NCI-H524 (cell line): ENCODE measurements around the gene ANXA8.
A peak's percentile ranks its signal among the peaks of the same experiment; 100 is the strongest.

Experiments used
- DNase-seq, 2 experiments: peaks; one replicate each; lab custom pipeline; 2025; lab: John Stamatoyannopoulos, UW

Gene ANXA8

DNA sequence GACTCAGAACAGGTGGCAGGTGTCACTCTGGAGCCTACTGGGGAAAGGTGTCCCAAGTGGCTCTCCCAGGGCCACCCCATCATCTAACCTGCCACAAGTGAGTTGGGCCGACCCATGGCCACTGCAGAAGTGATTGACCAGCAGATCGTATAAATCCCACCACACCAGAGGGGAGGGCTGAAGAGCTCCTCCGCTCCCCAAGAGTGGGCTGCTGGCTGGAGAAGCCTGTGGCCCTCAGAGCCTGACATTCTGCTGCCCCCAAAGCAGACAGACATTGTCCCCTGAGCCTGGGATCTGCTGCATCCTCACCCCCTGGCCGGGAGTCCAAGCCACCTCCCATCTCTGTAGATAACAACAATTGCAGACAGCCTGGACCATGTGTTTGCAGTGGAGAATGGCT, 36.7 kb downstream of the ANXA8 start:
- no peak for DNase-seq

DNA sequence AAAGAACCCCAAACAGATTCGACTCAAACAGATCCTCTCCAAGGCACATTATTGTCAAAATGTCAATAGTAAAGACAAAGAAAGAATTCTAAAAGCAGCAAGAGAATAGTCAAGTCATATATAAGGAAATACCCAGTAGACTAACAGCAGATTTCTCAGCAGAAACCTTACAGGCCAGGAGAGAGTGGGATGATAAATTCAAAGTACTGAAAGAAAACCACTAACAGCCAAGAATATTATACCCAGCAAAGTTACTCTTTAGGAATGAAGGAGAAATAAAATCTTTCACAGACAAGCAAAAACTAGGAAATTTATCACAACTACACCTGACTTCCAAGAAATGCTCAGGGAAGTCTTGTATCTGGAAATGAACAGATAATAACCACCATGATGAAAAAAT, 38.2 kb downstream of the ANXA8 start:
- no peak for DNase-seq

DNA sequence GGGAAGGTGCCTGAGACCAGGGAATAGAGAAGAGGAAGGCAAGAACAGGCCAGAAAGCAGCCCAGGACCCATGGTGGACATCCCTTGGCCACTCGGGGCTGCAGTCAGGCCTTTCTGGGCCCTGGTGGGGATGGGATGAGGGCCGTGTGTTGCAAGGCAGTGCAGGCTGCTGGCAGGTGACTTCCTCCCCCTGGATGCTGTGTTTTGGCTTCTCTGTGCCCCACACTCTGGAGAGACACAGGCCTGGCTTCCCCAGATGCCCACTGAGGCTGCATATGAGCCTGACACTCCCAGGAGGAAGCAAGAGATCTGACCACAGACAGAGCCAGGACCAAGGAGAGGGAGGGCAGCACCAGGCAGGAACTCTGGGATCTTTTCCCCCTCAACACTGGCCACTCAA, 39.9 kb downstream of the ANXA8 start:
- DNase-seq = no peak

DNA sequence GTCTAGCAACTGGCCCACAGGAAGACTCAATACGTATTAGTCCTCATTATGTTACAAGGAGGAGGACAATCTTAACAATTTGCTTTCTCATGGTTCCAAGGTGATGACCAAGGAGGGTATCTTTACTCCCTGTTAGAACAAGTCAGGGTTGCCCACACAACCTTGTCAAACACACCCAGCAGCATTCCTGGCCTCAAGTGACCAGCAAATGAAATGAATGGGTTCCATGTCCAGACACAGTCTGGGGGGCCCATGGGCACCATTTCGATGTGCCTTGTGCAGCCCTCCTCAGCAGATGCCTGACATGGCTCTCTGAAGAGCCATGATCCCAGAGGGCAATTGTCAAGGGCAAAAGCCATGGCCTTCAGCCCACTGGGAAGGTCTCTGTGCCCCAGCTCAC, 40.8 kb downstream of the ANXA8 start:
- no peak for DNase-seq

DNA sequence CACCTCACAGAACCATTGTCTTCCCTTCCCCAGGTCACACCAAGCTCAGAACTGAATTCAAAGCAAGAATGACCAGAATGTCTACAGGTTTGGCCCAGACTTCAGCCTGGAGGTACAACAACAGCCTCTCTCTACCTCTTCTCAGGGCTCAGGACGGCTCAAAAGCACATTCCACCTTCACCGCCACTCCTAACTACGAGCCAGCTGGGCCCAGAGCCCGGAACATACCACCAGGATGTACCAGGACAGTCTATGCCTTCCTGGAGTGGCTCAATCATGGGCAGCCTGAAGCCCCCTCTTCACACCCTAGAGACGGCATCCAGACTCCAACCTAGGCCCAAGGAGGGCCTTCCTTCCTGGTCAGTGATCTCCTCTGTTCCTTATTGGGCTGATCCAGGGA, 41.6 kb downstream of the ANXA8 start:
- no peak for DNase-seq

DNA sequence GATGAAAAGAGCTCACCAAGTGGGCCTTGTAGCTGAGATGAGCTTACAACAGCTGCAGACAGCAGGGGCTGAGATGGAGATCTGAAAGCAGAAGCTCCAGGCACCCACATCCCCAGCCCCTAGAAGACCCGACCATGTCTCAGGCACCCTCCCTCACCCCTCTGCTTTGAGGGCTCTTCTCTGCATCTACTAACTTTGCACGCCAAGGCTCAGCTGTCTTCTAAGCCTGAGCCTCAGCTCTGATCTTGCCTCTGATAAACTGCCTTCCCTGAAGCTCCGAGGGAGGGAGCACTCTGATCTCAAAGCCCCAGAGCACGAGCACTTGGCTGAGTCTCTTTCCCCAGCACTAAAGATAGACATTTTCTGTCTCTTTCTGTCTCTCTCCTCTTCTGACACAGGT, 42.0 kb downstream of the ANXA8 start:
- DNase-seq = no peak

DNA sequence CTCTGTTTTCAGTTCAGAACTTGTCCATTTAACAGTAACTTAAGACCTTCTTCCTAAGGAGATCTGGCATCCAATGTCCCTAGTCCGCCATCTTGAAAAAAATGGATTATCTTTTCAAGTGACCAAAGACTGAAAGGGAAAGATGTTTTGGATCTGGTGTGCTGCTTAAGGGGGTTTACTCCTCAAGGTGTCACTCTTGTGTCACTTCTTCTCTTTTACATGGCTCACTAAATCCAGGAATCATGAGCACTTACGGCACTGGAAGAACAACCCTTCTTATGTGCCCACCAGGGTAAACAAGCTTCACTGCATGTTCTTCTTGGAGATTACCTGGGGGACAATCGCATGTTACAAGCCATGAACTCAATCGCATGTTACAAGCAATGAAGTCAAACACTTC, 43.7 kb downstream of the ANXA8 start:
- no peak for DNase-seq

DNA sequence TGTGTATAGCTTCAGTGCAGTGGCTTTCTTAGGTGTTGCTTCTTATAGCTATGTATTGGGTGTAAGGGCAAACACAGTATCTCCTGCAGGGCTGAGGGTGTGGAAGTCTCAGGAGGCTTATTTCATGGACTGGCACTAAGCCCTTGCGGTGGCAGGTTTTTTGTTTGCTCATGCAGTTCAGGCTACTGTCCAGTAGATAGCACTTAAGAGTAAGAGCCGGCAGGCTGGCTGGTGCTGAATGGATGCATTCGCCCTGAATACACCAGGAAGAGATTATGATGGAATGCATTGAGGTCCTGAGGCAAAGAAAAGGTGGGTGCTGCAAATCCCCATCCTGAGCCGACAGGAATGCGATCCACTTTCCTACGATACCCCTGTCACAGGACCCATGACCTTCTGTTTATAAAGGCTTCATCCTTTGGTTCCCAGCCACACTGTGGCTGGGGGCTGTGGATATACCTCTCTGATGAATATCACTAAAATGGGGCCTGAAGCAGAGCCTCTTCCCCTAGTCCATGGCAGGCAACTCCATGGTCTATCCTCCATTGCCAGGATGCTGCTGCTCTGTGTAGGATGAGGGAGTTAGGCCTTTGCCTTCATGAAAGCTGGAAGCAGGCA, 44.9 kb downstream of the ANXA8 start:
- DNase-seq = peak; percentile 2 to 14

DNA sequence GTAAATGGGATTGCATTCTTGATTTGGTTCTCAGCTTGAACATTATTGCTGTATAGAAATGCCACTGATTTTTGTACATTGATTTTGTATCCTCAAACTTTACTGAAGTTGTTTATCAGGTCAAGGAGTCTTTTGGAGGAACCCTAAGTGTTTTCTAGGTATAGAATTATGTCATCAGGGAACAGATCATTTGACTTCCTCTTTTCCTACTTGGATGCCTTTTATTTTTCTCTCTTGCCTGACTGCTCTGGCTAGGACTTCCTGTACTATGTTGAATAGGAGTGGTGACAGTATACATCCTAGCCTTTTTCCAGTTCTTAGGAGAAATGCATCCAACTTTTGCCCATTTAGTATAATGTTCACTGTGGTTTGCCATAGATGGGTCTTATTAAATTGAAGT, 48.8 kb downstream of the ANXA8 start:
- DNase-seq = no peak

DNA sequence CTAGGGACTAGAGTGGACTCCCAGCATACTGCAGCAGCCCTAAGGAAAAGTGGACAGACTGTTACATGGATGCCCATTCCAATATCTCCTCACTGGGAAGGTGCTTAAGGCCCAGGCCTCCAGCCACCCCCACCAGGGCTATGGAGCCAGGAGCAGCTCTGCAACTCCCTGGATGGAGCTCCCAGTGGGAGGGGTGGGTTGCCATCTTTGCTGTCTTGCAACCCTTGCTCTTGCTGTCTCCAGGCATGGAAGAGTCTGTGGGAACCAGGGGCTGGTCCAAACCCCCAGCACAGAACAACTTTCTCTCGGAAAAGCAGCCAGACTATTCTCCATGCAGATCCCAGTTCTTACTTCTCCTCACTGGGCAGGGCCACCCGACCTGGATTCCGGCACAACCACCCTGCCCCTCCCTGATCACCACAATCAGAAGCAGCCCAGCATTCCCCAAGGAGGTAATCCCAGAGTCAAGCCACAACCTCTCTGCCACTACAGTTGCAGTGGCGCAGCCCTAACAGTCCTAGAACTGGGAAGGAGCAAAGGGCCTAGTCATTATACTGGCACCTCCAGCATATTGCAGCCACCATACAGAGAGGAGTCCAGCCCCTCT, 58.0 kb downstream of the ANXA8 start:
- DNase-seq = no peak

DNA sequence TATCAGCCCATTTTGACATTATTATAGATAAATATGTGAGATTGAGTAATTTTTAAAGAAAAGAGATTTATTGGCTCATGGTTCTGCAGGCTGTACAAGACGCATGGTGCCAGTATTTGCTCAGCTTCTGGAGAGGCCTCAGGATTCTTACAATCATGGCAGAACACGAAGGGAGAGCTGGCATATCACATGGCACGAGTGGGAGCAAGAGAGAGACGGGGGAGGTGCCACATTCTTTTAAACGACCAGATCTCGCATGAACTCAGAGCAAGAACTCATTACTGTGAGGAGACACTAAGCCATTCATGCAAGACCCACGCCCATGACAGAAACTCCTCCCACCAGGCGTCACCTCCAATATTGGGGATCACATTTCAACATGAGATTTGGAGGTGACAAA, 59.7 kb downstream of the ANXA8 start:
- DNase-seq = no peak

DNA sequence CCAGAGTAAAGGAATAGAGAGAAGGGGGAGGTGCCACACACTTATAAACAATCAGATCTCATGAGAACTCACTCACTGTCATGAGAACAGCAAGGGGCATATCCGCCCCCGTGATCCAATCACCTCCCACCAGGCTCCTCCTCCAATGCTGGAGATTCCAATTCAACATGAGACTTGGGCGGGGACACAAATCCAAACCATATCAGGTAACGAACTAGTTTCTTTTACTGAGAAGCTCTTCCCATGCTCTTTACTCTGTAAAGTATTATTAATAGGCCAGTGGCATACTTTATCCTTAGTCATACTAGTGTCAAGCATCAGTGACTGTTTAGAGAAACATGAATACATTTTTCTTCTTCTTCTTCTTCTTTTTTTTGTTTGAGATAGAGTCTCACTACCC, 60.4 kb downstream of the ANXA8 start:
- DNase-seq = no peak

DNA sequence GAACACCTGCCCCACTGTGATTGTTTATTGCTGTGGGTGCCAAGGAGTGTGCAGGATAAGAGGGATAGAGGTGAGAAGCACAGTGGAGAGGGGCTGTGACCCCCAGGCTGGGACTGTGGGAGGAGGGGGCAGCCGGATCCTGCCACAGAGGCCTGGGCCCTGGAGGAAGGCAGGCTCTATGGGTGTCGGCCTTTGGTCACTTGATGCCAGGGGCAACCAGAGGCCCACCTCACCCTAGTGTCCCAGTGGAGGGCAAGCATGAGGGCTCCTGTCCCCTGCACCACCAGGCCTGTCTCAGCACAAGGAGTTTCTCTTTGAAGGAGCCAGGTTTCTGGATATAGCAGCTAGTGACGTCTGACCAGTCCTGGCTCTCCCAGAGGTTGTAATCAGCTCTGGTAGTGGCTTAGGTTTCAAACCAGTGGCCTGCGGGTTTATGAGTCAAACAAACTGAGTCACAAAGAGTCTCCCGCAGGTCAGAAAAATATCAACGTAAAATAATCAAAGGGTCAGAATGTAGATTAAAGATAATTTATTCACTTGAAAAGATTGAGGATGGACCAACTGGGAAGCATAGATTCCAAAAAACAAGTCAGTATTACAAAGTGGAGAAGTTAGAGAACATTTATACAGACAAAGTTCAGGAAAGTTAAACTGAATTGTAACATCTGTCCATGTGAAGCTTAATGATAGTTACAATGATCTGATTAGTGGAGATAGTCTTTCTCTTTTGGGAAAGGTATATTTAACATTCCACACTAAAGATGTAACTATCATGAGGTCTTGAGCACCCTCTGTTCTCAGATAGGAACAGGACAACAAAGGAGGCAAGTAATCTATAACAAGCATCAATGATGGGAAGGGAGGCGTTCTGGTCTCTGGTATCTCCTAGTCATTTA, 62.6 kb downstream of the ANXA8 start:
- DNase-seq = no peak

DNA sequence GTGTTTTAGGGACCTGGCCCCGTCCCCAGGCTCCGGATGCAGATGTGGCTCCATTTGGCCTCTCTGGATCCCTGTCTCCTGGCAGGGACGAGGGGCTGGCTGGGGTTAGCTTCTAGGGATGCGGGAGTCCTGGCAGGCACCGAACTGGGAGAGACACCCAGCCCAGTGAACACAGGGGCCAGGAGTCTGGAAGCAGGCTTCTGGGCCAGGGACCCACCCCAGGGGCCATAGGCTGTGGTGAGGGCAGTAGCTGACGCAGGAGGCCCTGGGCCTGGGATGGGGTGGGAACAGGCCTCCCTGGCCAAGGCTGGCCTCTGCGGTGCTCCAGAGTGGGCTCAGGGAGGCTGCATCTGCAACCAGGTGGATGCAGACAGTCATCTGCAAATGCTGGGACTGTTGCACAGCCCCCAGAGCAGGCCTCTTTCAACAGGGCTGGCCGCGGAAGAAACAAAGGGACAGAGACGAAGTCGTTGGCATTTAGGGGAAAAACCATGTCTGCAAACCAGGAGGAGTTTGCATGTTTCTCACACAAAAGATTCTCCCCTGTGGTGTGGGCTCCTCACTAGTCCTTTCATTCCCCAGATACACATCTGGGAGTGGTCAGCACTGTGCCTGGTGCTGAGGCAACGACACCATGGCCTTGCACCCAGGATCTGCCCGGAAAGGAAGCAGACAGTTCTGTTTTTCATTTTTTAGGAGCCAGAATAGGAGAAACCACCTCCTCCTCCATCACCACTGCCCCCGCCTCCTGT, 63.4 kb downstream of the ANXA8 start:
- no peak for DNase-seq

DNA sequence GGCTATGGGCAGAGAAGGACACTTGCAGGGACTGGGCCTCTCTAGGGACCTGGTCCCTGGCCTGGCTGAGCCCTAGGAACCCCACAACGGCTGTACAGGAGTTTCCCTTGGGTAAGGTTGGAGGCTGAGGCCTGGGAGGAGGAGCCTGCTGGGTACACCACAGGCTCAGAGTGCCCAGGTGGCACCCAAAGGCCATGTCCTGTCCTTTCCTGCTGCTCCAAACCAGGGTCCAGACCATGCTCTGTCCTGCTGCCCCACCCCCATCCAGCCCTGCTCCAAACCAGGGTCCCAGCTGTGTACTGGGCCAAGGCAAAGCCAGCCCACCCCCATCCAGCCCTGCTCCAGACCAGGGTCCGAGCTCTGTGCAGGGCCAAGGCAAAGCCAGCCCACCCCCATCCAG, 64.5 kb downstream of the ANXA8 start:
- no peak for DNase-seq

DNA sequence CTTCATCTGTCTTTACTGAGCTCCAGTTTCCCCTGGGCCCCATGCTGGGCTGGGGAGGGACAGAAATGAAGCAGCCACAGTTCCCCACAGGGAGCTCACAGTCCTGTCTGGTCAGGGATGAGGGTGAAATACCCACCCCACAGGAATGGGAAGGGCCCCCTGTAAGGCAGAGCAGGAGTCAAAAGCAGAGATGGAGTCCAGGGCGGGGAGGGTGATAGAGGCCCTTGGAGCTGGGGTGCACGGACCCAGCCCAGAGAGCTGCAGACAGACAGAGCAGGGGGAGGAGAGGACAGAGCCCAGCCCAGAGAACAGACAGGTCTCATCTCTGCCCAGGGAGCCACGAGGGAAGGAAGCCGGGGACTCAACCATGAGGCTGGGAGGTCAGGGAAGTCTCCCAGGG, 64.9 kb downstream of the ANXA8 start:
- DNase-seq = no peak

DNA sequence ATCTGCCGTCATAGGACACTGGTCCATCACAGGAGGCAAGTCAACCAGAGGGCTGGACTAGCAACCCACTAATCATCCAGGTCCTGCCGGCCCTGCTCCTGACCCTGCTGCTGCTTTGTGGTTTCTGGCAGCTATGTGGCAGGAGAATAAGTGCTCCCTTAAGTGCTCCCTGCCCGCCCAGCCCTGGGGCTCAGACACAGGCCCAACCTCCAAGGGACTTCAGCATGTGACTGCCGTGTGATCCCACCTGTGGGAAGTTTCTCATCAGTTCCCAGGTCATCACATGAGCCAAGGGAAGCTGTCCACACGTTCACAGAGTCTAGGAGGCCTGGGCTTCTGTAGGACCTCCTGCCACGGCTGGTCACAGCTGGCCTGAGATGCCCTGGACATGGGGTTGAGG, 65.6 kb downstream of the ANXA8 start:
- no peak for DNase-seq
